ENCODE measurements around the gene HBG2. TPM values are rescaled to one million over a fixed set of nuclear protein-coding genes. Genes with fewer than 3 reads are reported as not detected.

Gene HBG2
- total and polyA plus RNA-seq, 9 of the 15 experiments (the other 6 are each of a cell fraction or from before 2014, with no cell fraction given), result 1,626 to 58,619 (median 10,515) TPM

DNA sequence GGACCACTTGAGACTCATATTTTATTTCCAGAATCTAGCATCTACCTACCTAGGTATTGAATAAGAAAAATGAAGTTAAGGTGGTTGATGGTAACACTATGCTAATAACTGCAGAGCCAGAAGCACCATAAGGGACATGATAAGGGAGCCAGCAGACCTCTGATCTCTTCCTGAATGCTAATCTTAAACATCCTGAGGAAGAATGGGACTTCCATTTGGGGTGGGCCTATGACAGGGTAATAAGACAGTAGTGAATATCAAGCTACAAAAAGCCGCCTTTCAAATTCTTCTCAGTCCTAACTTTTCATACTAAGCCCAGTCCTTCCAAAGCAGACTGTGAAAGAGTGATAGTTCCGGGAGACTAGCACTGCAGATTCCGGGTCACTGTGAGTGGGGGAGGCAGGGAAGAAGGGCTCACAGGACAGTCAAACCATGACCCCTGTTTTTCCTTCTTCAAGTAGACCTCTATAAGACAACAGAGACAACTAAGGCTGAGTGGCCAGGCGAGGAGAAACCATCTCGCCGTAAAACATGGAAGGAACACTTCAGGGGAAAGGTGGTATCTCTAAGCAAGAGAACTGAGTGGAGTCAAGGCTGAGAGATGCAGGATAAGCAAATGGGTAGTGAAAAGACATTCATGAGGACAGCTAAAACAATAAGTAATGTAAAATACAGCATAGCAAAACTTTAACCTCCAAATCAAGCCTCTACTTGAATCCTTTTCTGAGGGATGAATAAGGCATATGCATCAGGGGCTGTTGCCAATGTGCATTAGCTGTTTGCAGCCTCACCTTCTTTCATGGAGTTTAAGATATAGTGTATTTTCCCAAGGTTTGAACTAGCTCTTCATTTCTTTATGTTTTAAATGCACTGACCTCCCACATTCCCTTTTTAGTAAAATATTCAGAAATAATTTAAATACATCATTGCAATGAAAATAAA, 29.8 kb downstream of the HBG2 start (continued):
- TF ChIP-seq PTRF (tag; IDR thresholded peaks at IDR 0.05) (no peak), SIX5 (IDR thresholded peaks at IDR 0.05; ENCODE audit: borderline replicate concordance in 1 of 2, insufficient read depth in 1 of 2, low read depth in 1 of 2, low read length in 2 of 2) (no peak), NR1H2 (CRISPR knock-in tag; IDR thresholded peaks at IDR 0.05) (no peak), TRIM24 (IDR thresholded peaks at IDR 0.05) (no peak), SMARCE1 (IDR thresholded peaks at IDR 0.05) (0 out of 2 replicates have a peak, but pooled peaks have one; percentile 29), RHOXF2B (CRISPR knock-in tag; conservative IDR thresholded peaks at IDR 0.05) (no peak), ZNF444 (CRISPR knock-in tag; IDR thresholded peaks at IDR 0.05) (no peak), RB1 (IDR thresholded peaks at IDR 0.05; ENCODE audit: low read depth) (no peak), XRCC4 (IDR thresholded peaks at IDR 0.05; ENCODE audit: extremely low read depth, insufficient read depth, insufficient read length) (no peak), ZNF140 (CRISPR knock-in tag; IDR thresholded peaks at IDR 0.05) (no peak; the same call in 1 of the 2 replicates)
- TF ChIP-seq, protein P1, sequence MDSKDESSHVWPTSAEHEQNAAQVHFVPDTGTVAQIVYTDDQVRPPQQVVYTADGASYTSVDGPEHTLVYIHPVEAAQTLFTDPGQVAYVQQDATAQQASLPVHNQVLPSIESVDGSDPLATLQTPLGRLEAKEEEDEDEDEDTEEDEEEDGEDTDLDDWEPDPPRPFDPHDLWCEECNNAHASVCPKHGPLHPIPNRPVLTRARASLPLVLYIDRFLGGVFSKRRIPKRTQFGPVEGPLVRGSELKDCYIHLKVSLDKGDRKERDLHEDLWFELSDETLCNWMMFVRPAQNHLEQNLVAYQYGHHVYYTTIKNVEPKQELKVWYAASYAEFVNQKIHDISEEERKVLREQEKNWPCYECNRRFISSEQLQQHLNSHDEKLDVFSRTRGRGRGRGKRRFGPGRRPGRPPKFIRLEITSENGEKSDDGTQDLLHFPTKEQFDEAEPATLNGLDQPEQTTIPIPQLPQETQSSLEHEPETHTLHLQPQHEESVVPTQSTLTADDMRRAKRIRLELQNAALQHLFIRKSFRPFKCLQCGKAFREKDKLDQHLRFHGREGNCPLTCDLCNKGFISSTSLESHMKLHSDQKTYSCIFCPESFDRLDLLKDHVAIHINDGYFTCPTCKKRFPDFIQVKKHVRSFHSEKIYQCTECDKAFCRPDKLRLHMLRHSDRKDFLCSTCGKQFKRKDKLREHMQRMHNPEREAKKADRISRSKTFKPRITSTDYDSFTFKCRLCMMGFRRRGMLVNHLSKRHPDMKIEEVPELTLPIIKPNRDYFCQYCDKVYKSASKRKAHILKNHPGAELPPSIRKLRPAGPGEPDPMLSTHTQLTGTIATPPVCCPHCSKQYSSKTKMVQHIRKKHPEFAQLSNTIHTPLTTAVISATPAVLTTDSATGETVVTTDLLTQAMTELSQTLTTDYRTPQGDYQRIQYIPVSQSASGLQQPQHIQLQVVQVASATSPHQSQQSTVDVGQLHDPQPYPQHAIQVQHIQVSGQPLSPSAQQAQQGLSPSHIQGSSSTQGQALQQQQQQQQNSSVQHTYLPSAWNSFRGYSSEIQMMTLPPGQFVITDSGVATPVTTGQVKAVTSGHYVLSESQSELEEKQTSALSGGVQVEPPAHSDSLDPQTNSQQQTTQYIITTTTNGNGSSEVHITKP (IDR thresholded peaks at IDR 0.05; ENCODE audit: partially characterized antibody), result no peak
- TF ChIP-seq, protein P2, sequence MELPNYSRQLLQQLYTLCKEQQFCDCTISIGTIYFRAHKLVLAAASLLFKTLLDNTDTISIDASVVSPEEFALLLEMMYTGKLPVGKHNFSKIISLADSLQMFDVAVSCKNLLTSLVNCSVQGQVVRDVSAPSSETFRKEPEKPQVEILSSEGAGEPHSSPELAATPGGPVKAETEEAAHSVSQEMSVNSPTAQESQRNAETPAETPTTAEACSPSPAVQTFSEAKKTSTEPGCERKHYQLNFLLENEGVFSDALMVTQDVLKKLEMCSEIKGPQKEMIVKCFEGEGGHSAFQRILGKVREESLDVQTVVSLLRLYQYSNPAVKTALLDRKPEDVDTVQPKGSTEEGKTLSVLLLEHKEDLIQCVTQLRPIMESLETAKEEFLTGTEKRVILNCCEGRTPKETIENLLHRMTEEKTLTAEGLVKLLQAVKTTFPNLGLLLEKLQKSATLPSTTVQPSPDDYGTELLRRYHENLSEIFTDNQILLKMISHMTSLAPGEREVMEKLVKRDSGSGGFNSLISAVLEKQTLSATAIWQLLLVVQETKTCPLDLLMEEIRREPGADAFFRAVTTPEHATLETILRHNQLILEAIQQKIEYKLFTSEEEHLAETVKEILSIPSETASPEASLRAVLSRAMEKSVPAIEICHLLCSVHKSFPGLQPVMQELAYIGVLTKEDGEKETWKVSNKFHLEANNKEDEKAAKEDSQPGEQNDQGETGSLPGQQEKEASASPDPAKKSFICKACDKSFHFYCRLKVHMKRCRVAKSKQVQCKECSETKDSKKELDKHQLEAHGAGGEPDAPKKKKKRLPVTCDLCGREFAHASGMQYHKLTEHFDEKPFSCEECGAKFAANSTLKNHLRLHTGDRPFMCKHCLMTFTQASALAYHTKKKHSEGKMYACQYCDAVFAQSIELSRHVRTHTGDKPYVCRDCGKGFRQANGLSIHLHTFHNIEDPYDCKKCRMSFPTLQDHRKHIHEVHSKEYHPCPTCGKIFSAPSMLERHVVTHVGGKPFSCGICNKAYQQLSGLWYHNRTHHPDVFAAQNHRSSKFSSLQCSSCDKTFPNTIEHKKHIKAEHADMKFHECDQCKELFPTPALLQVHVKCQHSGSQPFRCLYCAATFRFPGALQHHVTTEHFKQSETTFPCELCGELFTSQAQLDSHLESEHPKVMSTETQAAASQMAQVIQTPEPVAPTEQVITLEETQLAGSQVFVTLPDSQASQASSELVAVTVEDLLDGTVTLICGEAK (IDR thresholded peaks at IDR 0.05), result no peak
- TF ChIP-seq, protein P2 (CRISPR knock-in tag; IDR thresholded peaks at IDR 0.05), result no peak
- TF ChIP-seq, protein P3, sequence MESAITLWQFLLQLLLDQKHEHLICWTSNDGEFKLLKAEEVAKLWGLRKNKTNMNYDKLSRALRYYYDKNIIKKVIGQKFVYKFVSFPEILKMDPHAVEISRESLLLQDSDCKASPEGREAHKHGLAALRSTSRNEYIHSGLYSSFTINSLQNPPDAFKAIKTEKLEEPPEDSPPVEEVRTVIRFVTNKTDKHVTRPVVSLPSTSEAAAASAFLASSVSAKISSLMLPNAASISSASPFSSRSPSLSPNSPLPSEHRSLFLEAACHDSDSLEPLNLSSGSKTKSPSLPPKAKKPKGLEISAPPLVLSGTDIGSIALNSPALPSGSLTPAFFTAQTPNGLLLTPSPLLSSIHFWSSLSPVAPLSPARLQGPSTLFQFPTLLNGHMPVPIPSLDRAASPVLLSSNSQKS (CRISPR knock-in tag; IDR thresholded peaks at IDR 0.05), result no peak
